Activated naive CD8-positive, alpha-beta T cell treated with anti-CD3 and anti-CD28 coated beads, Interleukin-2, amount 50 U/mL, for 24 hours (primary cell): ENCODE results near the gene DTWD1.
"Not testable (repeated sequence)": the region's sequence is repeated elsewhere in the genome, so short reads cannot be mapped to it uniquely, and the experiment has no call there.

Source experiments
- ATAC-seq: fragments of 150-1000 bp; cut with Tn5 transposase; one replicate; pipeline ENCODE4 v1.10.0; 2021
- DNase-seq: peaks from one replicate; pipeline ENCODE4 v3.0.0; 2021
- H3K27ac Mint-ChIP-seq: one replicate; pipeline ENCODE4 v1.8.0; 2021; ENCODE audit warnings: mild to moderate bottlenecking, mixed read lengths
- H3K27me3 Mint-ChIP-seq: one replicate; pipeline ENCODE4 v1.8.0; 2021; ENCODE audit warnings: mixed read lengths
- H3K36me3 Mint-ChIP-seq: one replicate; pipeline ENCODE4 v1.8.0; 2021; ENCODE audit warnings: low read depth, mixed read lengths
- H3K4me1 Mint-ChIP-seq: one replicate; pipeline ENCODE4 v1.8.0; 2021; ENCODE audit warnings: mixed read lengths
- H3K4me3 Mint-ChIP-seq: one replicate; pipeline ENCODE4 v1.8.0; 2021; ENCODE audit warnings: mild to moderate bottlenecking, moderate library complexity, mixed read lengths
- H3K9me3 Mint-ChIP-seq: one replicate; pipeline ENCODE4 v1.8.0; 2021; ENCODE audit warnings: mixed read lengths

The DTWD1 gene

DNA sequence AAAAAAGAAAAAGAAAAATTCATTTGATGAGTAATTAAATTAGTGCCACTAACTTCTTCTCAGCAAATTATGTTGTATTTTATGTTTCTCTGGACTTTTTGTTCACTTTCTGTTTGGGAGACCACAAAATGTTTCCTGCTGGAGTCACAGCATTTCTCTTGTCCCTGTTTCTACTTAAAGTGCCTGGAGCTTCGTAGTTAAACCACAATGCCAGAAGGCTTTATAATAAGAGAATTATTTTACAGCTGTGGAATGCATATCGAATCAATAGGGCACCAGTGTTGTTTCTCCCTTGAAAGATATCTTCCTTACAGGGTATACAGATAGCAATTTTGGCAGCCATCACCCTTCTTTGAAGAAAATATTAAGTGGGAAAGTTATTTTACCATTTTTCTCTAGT, 3.2 kb downstream of the DTWD1 start:
- Mint-ChIP-seq H3K9me3 (peaks cover 5% of the 10 kb centered on the region), H3K36me3 (peaks cover 33% of the 10 kb centered on the region), H3K27me3 (no peaks in the 10 kb centered on the region), H3K27ac (no peak overlapping the region), H3K4me3 (no peak overlapping the region), H3K4me1 (peaks cover 39% of the 10 kb centered on the region)
- ATAC-seq (no peak), DNase-seq (no peak)

DNA sequence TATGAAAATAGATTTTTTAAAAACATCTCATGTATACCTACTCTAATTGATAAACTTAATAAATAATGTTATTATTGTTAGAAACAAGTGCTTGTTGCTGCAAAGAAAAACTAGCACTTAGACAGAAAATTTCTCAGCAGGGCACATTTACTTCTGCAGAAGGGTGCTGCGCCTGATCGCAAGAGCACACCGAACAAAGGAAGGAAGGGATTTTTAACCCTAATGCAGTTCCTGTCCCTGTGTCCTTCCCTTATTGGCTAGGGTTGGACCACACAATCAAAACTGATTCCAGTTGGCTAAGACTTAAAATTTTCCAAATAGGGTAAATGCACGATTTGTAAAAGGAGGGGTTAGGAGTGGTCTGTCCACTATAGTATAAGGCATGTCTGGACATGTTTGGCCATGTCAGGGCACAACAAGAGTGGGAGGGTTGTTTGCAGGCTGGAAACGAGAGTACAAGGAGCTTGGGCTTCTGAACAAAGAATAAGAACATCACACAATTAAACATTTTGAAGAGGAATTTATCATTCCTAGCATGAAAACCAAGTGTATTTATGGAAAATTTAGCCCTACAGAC, 4.7 kb downstream of the DTWD1 start:
- peaks cover 30% of the 10 kb centered on the region for H3K4me1 Mint-ChIP-seq
- ATAC-seq (no peak), DNase-seq (no peak)
- H3K27me3 Mint-ChIP-seq, result no peaks in the 10 kb centered on the region
- no peak overlapping the region for H3K27ac Mint-ChIP-seq
- H3K36me3 Mint-ChIP-seq, result peaks cover 33% of the 10 kb centered on the region
- H3K9me3 Mint-ChIP-seq, result peaks cover 5% of the 10 kb centered on the region
- no peak overlapping the region for H3K4me3 Mint-ChIP-seq

DNA sequence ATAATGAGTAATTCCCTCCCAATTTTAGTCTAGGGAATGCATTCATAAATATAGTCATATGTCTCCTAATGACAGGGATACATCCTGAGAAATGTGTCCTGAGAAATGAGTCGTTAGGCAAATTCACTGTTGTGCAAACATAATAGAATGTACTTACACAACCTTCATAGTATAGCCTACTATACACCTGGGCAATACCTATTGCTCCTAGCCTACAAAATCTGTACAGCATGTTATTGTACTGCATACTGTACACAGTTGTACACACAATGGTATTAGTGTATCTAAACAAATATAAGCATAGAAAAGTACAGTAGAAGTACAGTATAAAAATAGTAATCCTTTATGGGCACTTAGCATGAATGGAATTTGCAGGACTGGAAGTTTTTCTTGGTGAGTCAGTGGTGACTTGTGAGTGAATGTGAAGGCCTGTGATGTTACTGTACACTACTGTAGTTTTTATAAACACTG, 6.6 kb downstream of the DTWD1 start:
- H3K36me3 Mint-ChIP-seq, result peaks cover 31% of the 10 kb centered on the region
- no peak for DNase-seq
- peaks cover 5% of the 10 kb centered on the region for H3K9me3 Mint-ChIP-seq
- no peaks in the 10 kb centered on the region for H3K27me3 Mint-ChIP-seq
- H3K4me1 Mint-ChIP-seq, result peaks cover 16% of the 10 kb centered on the region
- H3K4me3 Mint-ChIP-seq, result no peak overlapping the region
- no peak for ATAC-seq
- no peak overlapping the region for H3K27ac Mint-ChIP-seq

DNA sequence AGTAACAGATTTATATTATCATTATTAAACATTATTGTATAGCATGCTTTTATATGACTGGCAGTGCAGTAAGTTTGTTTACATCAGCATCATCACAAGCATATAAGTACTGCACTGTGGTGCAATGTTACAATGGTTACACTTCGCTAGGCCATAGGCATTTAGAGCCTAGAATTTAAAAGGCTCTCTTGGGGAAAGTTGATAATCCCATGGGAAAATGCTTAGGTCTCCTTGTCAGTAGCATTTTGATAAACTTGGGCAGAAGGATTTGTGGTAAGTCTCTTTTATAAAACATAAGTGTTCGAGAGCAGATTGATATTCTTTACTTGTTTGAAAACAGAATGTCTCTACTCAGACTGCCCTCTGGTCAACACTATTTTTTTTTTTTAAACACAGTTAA, 7.5 kb downstream of the DTWD1 start:
- Mint-ChIP-seq H3K27me3 (no peaks in the 10 kb centered on the region), H3K9me3 (peaks cover 5% of the 10 kb centered on the region), H3K4me3 (no peak overlapping the region), H3K36me3 (peaks cover 30% of the 10 kb centered on the region), H3K4me1 (peaks cover 7% of the 10 kb centered on the region), H3K27ac (no peak overlapping the region)
- no peak for DNase-seq
- ATAC-seq, result no peak

DNA sequence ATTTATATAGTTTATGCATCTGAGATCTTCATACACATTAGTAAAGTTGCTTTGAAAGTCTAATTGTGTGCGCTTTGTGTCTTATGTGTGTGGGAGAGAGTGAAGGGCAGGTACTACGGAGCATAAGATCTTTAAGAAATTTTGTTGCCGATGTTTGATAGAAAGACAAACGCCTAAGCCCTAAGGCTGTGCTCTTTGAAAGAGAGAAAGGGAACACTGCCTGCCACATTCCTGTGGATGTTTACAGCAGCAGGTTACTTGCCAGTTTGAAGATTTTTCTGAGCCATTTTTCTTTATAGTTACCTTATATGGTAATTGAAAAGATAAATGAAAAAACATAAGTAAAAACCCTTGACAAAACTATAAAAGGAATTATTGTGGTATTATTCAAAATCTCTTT, 17.0 kb downstream of the DTWD1 start:
- no peaks in the 10 kb centered on the region for H3K9me3 Mint-ChIP-seq
- no peaks in the 10 kb centered on the region for H3K4me1 Mint-ChIP-seq
- DNase-seq (no peak), ATAC-seq (no peak)
- no peak overlapping the region for H3K4me3 Mint-ChIP-seq
- H3K36me3 Mint-ChIP-seq, result peaks cover 14% of the 10 kb centered on the region
- H3K27me3 Mint-ChIP-seq, result no peaks in the 10 kb centered on the region
- no peak overlapping the region for H3K27ac Mint-ChIP-seq

DNA sequence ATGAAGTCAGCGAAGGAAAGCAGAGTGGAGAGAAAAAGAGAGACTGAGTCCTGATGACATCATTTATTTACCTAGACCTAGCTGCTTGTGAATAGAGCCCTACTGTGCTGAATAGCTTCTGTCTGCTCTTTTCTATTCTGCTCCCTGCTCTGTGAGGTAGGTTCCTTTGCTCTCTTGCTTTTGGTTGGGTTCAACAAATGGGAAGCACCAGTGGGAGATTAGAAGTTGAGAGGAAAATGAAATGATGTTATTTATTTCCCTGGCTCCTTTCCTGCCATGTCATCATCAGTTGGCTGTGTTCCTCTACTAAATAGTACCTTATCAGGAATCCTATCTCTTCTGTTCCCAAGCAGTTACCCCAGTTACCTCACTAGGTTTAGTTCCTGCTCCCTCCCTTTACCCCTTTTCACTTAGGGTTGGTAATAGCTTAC, 23.5 kb downstream of the DTWD1 start:
- no peak for DNase-seq

DNA sequence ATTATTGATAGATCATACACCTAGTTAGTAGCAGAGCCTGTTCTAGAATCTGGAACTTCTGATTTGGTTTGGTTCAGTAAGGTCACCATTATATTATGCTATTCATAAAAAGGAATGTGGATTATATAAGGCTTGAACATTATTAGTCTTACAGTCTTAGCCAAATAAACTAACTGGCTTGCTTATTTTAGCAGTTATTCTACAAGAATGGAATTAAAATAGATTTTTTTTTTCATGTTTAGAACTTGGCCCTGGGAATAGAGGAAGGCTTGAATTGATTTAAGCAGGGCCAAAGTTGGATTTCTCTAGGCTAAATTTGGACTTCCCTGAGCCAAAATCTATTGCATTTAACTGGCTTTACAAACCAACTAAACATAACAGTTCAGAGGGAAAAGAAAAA, 24.4 kb downstream of the DTWD1 start:
- Mint-ChIP-seq H3K27me3 (no peaks in the 10 kb centered on the region), H3K4me3 (no peak overlapping the region), H3K9me3 (no peaks in the 10 kb centered on the region), H3K36me3 (peaks cover 8% of the 10 kb centered on the region), H3K27ac (no peak overlapping the region), H3K4me1 (no peaks in the 10 kb centered on the region)
- no peak for ATAC-seq
- no peak for DNase-seq

More for the DNA sequence above, 23.5 kb downstream of the DTWD1 start:
- Mint-ChIP-seq H3K4me1 (no peaks in the 10 kb centered on the region), H3K4me3 (no peak overlapping the region), H3K9me3 (no peaks in the 10 kb centered on the region), H3K27ac (no peak overlapping the region), H3K27me3 (no peaks in the 10 kb centered on the region), H3K36me3 (peaks cover 8% of the 10 kb centered on the region)
- ATAC-seq, result no peak

DNA sequence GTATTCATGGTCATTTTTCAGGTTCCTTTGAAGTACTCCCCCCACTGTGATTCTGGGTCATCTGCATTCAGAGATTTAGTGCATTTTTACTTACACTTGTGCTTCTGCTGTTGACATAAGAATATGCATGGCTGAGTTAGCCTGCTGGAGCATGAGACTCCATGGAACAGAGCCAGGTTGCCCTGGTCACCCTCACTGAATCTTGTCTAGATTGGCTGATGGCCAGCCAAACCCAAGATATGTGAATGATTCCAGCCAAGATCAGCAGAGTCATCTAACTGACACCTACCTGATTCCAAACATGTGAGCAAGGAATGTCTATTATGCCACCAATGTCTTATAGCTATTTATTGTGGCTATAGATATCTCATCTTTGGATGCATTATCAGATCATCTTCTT, 25.1 kb downstream of the DTWD1 start:
- H3K4me3 Mint-ChIP-seq, result no peak overlapping the region
- no peak for DNase-seq
- H3K36me3 Mint-ChIP-seq, result peaks cover 8% of the 10 kb centered on the region
- H3K9me3 Mint-ChIP-seq, result no peaks in the 10 kb centered on the region
- no peak overlapping the region for H3K27ac Mint-ChIP-seq
- ATAC-seq, result no peak
- H3K27me3 Mint-ChIP-seq, result no peaks in the 10 kb centered on the region
- H3K4me1 Mint-ChIP-seq, result no peaks in the 10 kb centered on the region

DNA sequence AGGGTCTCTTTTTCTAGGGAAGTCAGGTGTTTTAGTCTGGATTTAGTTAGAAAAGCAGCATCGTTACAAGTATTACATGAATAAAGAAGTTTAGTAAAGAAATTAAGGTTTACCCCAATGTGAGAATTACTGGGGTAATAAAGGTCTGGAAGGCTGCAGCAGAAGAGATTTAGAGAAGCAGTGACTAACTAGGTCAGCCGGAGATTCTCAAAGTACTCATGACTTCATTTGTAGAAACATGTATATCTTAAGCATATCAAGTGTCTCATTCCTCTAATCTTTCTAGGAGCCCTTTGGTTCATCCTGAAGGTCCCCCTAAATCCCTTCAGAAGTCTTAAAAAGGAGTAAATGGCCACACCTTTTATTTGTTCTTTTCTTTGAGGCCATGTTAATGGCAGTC, 26.0 kb downstream of the DTWD1 start:
- no peaks in the 10 kb centered on the region for H3K4me1 Mint-ChIP-seq
- no peak overlapping the region for H3K4me3 Mint-ChIP-seq
- H3K36me3 Mint-ChIP-seq, result peaks cover 8% of the 10 kb centered on the region
- peaks cover 4% of the 10 kb centered on the region for H3K9me3 Mint-ChIP-seq
- no peak for ATAC-seq
- H3K27ac Mint-ChIP-seq, result no peak overlapping the region
- no peaks in the 10 kb centered on the region for H3K27me3 Mint-ChIP-seq
- no peak for DNase-seq

DNA sequence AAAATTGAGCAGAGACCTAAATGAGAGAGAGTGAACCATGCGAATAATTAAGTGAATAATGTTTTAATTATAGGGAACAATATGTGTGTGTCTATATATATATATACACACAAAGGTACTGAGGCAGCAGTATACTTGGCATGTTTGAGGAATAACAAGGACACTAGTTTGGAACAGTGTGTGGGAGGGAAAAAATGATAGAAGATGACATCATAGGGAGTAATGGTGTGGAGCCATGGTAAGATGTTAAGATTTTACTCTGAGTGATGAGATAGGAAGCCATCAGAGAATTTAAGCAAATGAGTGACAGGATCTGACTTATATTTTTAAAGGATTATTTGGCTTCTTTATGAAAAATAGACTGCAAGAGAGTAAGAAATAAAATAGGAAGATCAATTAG, 29.1 kb downstream of the DTWD1 start:
- H3K4me3 Mint-ChIP-seq, result no peak overlapping the region
- H3K9me3 Mint-ChIP-seq, result peaks cover 30% of the 10 kb centered on the region
- no peak overlapping the region for H3K27ac Mint-ChIP-seq
- DNase-seq (no peak), ATAC-seq (no peak)
- no peaks in the 10 kb centered on the region for H3K27me3 Mint-ChIP-seq
- no peaks in the 10 kb centered on the region for H3K4me1 Mint-ChIP-seq
- peaks cover 4% of the 10 kb centered on the region for H3K36me3 Mint-ChIP-seq

DNA sequence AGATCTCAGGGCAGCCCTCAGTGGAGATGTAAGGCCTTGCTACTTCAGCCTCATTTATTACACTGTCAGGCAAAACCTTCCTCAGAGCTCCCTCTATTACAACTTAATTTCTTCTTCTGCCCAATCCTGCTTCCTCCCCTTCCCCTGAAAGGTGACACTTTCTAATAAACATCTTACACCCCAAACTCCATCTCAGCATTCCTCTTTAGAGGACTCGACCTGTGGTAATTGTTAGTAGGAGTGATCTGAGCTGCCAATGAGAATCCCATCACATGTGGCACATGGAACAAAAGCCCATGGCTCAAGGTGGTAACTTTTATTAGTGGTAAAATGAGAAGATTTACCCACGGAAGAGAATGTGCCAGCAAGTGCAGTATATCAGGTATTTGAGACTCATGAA, 29.8 kb downstream of the DTWD1 start:
- Mint-ChIP-seq H3K36me3 (peaks cover 4% of the 10 kb centered on the region), H3K27me3 (no peaks in the 10 kb centered on the region), H3K27ac (no peak overlapping the region), H3K4me1 (no peaks in the 10 kb centered on the region), H3K4me3 (no peak overlapping the region), H3K9me3 (peaks cover 30% of the 10 kb centered on the region)
- DNase-seq (no peak), ATAC-seq (no peak)

DNA sequence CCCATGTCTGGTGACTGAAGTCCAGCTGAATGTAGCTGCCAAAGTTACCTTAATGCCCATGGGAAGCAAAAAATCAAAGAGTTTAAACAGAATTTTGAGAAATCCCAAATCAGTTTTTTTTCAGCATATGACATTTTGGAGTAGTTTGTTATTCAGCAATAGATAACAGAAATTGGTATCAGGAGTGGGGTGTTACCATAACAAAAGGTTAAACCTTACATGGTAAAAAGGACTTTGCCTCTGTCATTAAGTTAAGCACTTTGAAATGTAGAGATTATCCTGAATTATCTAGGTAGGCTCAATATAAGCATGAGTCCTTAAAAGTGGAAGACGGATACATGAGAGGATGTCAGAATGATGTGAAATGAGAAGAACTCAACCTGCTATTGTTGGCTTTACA, 32.1 kb downstream of the DTWD1 start:
- DNase-seq (no peak), ATAC-seq (no peak)

DNA sequence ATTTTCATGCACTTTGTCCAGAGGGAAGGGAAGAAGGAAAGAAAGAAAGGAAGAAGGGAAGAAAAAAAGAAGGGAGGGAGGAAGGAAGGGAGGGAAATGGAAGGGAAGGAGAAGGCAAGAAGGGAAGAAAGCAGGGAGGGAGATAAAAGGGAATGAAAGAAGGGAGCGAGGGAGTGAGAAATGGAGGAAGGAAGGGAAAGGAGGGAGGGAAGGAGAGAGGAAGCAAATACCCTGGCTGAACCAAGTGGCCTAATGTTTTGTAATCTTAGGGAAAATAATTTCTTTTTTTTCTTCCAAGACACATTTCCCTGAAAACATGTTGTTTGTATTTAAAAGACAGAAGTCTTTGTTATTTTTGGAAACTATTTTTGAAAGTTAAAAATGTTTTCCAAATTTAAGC, 35.9 kb downstream of the DTWD1 start:
- Mint-ChIP-seq H3K27ac (no peak overlapping the region), H3K27me3 (peaks cover 14% of the 10 kb centered on the region), H3K4me1 (no peaks in the 10 kb centered on the region), H3K36me3 (no peaks in the 10 kb centered on the region), H3K4me3 (no peak overlapping the region), H3K9me3 (peaks cover 34% of the 10 kb centered on the region)
- DNase-seq (no peak), ATAC-seq (no peak)

More for the DNA sequence above, 32.1 kb downstream of the DTWD1 start:
- H3K4me3 Mint-ChIP-seq, result no peak overlapping the region
- H3K27ac Mint-ChIP-seq, result no peak overlapping the region
- no peaks in the 10 kb centered on the region for H3K36me3 Mint-ChIP-seq
- peaks cover 3% of the 10 kb centered on the region for H3K27me3 Mint-ChIP-seq
- H3K9me3 Mint-ChIP-seq, result peaks cover 32% of the 10 kb centered on the region
- H3K4me1 Mint-ChIP-seq, result no peaks in the 10 kb centered on the region

DNA sequence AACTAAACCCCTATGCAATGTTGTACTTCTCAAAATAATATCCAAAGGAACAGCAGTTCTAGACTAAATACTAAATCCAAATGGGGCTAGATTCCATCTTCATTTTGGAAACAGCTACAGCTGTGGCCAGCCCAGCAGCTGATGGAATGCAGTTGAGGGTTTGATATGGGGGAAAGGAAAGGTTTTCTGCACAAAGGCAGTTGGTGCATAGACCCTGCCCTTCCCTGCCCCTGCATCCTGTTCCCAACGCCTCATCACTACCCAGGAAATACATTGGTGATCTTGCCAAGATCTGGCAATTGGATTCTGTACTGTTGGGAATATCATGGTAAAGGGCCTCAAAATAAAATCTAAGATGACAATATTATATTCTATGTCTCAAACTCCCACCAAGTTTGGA, 43.9 kb downstream of the DTWD1 start:
- H3K36me3 Mint-ChIP-seq, result no peaks in the 10 kb centered on the region
- peaks cover 9% of the 10 kb centered on the region for H3K27me3 Mint-ChIP-seq
- no peak overlapping the region for H3K27ac Mint-ChIP-seq
- no peaks in the 10 kb centered on the region for H3K4me1 Mint-ChIP-seq
- no peaks in the 10 kb centered on the region for H3K9me3 Mint-ChIP-seq
- DNase-seq (no peak), ATAC-seq (no peak)
- H3K4me3 Mint-ChIP-seq, result no peak overlapping the region

DNA sequence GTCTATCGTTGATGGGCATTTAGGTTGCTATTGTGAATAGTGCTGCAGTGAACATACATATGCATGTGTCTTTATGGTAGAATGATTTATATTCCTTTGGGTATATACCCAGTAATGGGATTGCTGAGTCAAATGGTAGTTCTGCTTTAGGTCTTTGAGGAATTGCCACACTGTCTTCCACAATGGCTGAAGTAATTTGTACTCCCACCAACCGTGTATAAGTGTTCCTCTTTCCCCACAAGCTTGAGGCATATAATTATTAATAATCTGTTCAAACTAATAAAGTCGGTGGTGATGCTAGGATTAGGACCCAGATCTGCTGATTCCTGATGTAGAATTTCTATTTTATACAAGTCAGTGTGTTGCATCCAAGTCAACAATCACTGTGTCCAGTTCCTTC, 45.6 kb downstream of the DTWD1 start:
- not testable (repeated sequence) for H3K4me1 Mint-ChIP-seq, H3K4me3 Mint-ChIP-seq, H3K9me3 Mint-ChIP-seq, H3K27ac Mint-ChIP-seq, H3K27me3 Mint-ChIP-seq, ATAC-seq, DNase-seq, H3K36me3 Mint-ChIP-seq

DNA sequence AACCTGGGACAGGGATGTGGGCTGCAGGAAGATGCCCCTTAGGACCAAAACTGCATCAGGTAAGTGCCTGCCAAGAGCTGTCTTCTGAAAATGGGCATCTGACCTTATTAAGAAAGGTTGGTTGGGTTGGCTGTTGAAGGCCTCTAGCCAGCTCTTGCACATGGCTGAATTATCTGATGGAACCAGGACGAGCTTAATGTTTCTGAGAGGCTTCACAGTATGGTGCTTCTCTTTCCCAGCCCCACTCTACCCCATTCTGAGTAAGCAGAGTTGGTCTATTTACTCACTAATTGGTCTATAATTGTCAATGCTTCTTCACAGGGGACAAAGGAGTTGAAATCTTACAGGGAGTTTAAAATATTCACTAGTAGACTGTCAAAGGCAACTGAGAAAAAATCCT, 48.4 kb downstream of the DTWD1 start:
- no peaks in the 10 kb centered on the region for H3K9me3 Mint-ChIP-seq
- no peak for DNase-seq
- ATAC-seq, result no peak
- H3K36me3 Mint-ChIP-seq, result no peaks in the 10 kb centered on the region
- H3K27me3 Mint-ChIP-seq, result no peaks in the 10 kb centered on the region
- H3K4me3 Mint-ChIP-seq, result no peak overlapping the region
- H3K4me1 Mint-ChIP-seq, result no peaks in the 10 kb centered on the region
- no peak overlapping the region for H3K27ac Mint-ChIP-seq
